Fibroblast of lung (primary cell): Measurements from ENCODE around the gene CHST12. TPM values are rescaled to one million over a fixed set of nuclear protein-coding genes. Genes with fewer than 3 reads are reported as not detected.

Experiments used
- DNase-seq, 2 donors: peaks; one replicate each; pipeline versions ENCODE4 v3.0.0 to v3.0.0-alpha.2; 2010; ENCODE audit warnings: low read depth in 2 of 2
- H2AFZ ChIP-seq: 2 replicates; pipeline ENCODE4 v1.5.1; 2012; ENCODE audit warnings: low read length, control low read depth, inconsistent platforms
- H3K27ac ChIP-seq: 2 replicates; pipeline ENCODE4 v1.5.1; 2011; ENCODE audit warnings: low read length, control low read depth; ENCODE audit not compliant: insufficient read depth
- H3K27me3 ChIP-seq: 2 replicates; pipeline ENCODE4 v1.5.1; 2011; ENCODE audit warnings: mild to moderate bottlenecking, low read length; ENCODE audit not compliant: control insufficient read depth, insufficient read depth
- H3K36me3 ChIP-seq: 2 replicates; pipeline ENCODE4 v1.5.1; 2011; ENCODE audit warnings: low read length; ENCODE audit not compliant: control insufficient read depth, insufficient read depth
- H3K4me1 ChIP-seq: 2 replicates; pipeline ENCODE4 v1.5.1; 2011; ENCODE audit warnings: low read length; ENCODE audit not compliant: control insufficient read depth, insufficient read depth; ENCODE audit errors: extremely low read depth
- H3K4me2 ChIP-seq: 2 replicates; pipeline ENCODE4 v1.5.1; 2011; ENCODE audit warnings: low read length, control low read depth; ENCODE audit not compliant: insufficient read depth; ENCODE audit errors: extremely low read depth
- H3K4me3 ChIP-seq, 4 experiments: fragments of 200-600 bp in 1 of 4; sonication (generic) in 1 of 4; replicated peaks in 1 of 4; 2 replicates each; pipeline ENCODE4 v1.5.1; 2011 to 2016; ENCODE audit warnings: low read length in 4 of 4, low read depth in 3 of 4, mild to moderate bottlenecking in 3 of 4, control low read depth in 2 of 4, inconsistent platforms in 1 of 4, mixed read lengths in 1 of 4; ENCODE audit not compliant: insufficient read depth in 1 of 4; ENCODE audit errors: control extremely low read depth in 1 of 4
- H3K79me2 ChIP-seq: 2 replicates; pipeline ENCODE4 v1.5.1; 2012; ENCODE audit warnings: mild to moderate bottlenecking, low read length, inconsistent platforms; ENCODE audit not compliant: control insufficient read depth, insufficient read depth
- H3K9ac ChIP-seq: 2 replicates; pipeline ENCODE4 v1.5.1; 2011; ENCODE audit warnings: mild to moderate bottlenecking, low read length, control low read depth; ENCODE audit not compliant: insufficient read depth
- H3K9me3 ChIP-seq: 2 replicates; pipeline ENCODE4 v1.5.1; 2012; ENCODE audit warnings: low read depth, low read length; ENCODE audit not compliant: control insufficient read depth, insufficient read depth
- H4K20me1 ChIP-seq: 2 replicates; pipeline ENCODE4 v1.5.1; 2011; ENCODE audit warnings: low read length; ENCODE audit not compliant: control insufficient read depth, insufficient read depth; ENCODE audit errors: extremely low read depth
- EZH2 ChIP-seq: IDR thresholded peaks from 2 replicates; pipeline ENCODE4 v1.5.1; 2012; ENCODE audit warnings: low read length, control low read depth, mild to moderate bottlenecking; ENCODE audit errors: missing control alignments
- polyA plus RNA-seq, 2 donors: library from polyadenylated mRNA; depleted of rRNA in 1 of 2; stranded (reverse) in 1 of 2; unstranded in 1 of 2; fragments of >200 nt; gene quantifications; 2 replicates each; pipeline ENCODE4 v1.2.1, GENCODE V29; 2011 to 2012; ENCODE audit warnings: missing spikeins in 1 of 2
- total RNA-seq: library from RNA; depleted of rRNA; stranded (reverse); fragments of >200 nt; gene quantifications from 2 replicates; pipeline ENCODE4 v1.2.1, GENCODE V29; 2014
- TF ChIP-seq, protein P1 (sequence below), 2 donors: IDR thresholded peaks in 1 of 2; conservative IDR thresholded peaks in 1 of 2; 1 replicate in 1 of 2; 2 replicates in 1 of 2; pipeline ENCODE4 v1.5.1; 2011 to 2012; ENCODE audit warnings: low read length in 2 of 2, control low read depth in 1 of 2, inconsistent platforms in 1 of 2, low read depth in 1 of 2, mild to moderate bottlenecking in 1 of 2

Gene CHST12
- total and polyA plus RNA-seq, 2 donors (not counting 1 experiment from before 2014, with no cell fraction given), result 3.5 to 9.5 TPM

GRCh38 chr7:2461268-2462026 is 58.0 kb downstream of the CHST12 start:
- Histone ChIP-seq H3K4me2 (no peak overlapping the region), H3K4me3 (no peak overlapping the region), H2AFZ (no peak overlapping the region), H3K27ac (no peak overlapping the region), H3K27me3 (no peaks in the 10 kb centered on the region), H4K20me1 (no peaks in the 10 kb centered on the region), H3K79me2 (no peaks in the 10 kb centered on the region), H3K36me3 (no peaks in the 10 kb centered on the region), H3K9ac (no peak overlapping the region), H3K9me3 (no peaks in the 10 kb centered on the region), H3K4me1 (no peaks in the 10 kb centered on the region)
- TF ChIP-seq, protein P1, sequence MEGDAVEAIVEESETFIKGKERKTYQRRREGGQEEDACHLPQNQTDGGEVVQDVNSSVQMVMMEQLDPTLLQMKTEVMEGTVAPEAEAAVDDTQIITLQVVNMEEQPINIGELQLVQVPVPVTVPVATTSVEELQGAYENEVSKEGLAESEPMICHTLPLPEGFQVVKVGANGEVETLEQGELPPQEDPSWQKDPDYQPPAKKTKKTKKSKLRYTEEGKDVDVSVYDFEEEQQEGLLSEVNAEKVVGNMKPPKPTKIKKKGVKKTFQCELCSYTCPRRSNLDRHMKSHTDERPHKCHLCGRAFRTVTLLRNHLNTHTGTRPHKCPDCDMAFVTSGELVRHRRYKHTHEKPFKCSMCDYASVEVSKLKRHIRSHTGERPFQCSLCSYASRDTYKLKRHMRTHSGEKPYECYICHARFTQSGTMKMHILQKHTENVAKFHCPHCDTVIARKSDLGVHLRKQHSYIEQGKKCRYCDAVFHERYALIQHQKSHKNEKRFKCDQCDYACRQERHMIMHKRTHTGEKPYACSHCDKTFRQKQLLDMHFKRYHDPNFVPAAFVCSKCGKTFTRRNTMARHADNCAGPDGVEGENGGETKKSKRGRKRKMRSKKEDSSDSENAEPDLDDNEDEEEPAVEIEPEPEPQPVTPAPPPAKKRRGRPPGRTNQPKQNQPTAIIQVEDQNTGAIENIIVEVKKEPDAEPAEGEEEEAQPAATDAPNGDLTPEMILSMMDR (conservative IDR thresholded peaks at IDR 0.05 in 1 of 2, IDR thresholded peaks at IDR 0.05 in 1 of 2; ENCODE audit: low read depth in 1 of 2, low read length in 2 of 2), result no peak
- TF ChIP-seq EZH2, result no peak
- no peak for DNase-seq

- no peak for TF ChIP-seq EZH2
- TF ChIP-seq, protein P1 (conservative IDR thresholded peaks at IDR 0.05 in 1 of 2, IDR thresholded peaks at IDR 0.05 in 1 of 2; ENCODE audit: low read depth in 1 of 2, low read length in 2 of 2), result no peak
- H3K36me3 ChIP-seq, result no peaks in the 10 kb centered on the region
- H3K9ac ChIP-seq, result no peak overlapping the region
Measured at GRCh38 chr7:2462731-2463130, 59.3 kb downstream of the CHST12 start.

DNA sequence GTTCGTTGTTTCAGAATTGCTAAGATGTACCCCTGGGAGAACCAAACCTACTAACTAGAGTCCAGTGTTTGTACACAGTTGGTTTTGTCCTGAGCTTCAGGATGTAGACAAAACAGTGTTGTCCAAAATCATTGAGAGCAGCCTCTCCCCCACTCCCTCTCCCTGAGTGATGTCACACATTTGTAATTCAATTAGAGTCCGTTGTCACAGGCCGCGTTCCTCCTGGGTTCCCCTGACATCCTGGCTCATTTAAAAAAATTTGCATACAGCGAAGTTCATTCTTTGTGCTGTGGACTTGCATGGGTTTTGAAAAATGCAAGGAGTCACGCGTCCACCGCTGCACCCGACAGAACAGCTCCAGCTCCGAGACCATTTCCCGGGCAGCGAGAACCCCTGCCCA is 62.5 kb downstream of the CHST12 start:
- Histone ChIP-seq H3K27me3 (no peaks in the 10 kb centered on the region), H3K27ac (no peak overlapping the region), H3K4me3 (no peak overlapping the region), H4K20me1 (no peaks in the 10 kb centered on the region), H3K9me3 (no peaks in the 10 kb centered on the region), H2AFZ (no peak overlapping the region), H3K79me2 (no peaks in the 10 kb centered on the region), H3K9ac (no peak overlapping the region), H3K4me1 (peaks cover under 1% of the 10 kb centered on the region), H3K4me2 (no peak overlapping the region), H3K36me3 (no peaks in the 10 kb centered on the region)
- TF ChIP-seq EZH2, result no peak
- TF ChIP-seq, protein P1 (conservative IDR thresholded peaks at IDR 0.05 in 1 of 2, IDR thresholded peaks at IDR 0.05 in 1 of 2; ENCODE audit: low read depth in 1 of 2, low read length in 2 of 2), result no peak
- DNase-seq, result no peak

More at GRCh38 chr7:2462731-2463130, 59.3 kb downstream of the CHST12 start:
- no peaks in the 10 kb centered on the region for H3K9me3 ChIP-seq
- H3K27me3 ChIP-seq, result no peaks in the 10 kb centered on the region
- H3K4me2 ChIP-seq, result no peak overlapping the region
- H3K4me1 ChIP-seq, result no peaks in the 10 kb centered on the region
- H2AFZ ChIP-seq, result no peak overlapping the region
- no peak for DNase-seq
- H3K27ac ChIP-seq, result no peak overlapping the region
- H3K79me2 ChIP-seq, result no peaks in the 10 kb centered on the region
- H3K4me3 ChIP-seq, result no peak overlapping the region
- H4K20me1 ChIP-seq, result no peaks in the 10 kb centered on the region
